MM.1S (cell line): ENCODE data around the gene RAPGEF4.

Source experiments
- DNase-seq: peaks from one replicate; pipeline ENCODE4 v3.0.0-alpha.2; 2015
- H2AFZ ChIP-seq: fragments of 300-600 bp; sonication (generic); 2 replicates; pipeline ENCODE4 v1.6.0; 2016; ENCODE audit warnings: antibody characterized with exemption, low read length
- H3F3A ChIP-seq: fragments of 300-600 bp; sonication (generic); 2 replicates; pipeline ENCODE4 v1.6.1; 2016; ENCODE audit warnings: mild to moderate bottlenecking, antibody characterized with exemption, low read length, moderate library complexity, mixed read lengths; ENCODE audit not compliant: insufficient read depth
- H3K27ac ChIP-seq: fragments of 300-600 bp; sonication (generic); 2 replicates; pipeline ENCODE4 v1.5.1; 2016; ENCODE audit warnings: mild to moderate bottlenecking, low read length
- H3K27me3 ChIP-seq: fragments of 300-600 bp; sonication (generic); replicated peaks from 2 replicates; pipeline ENCODE4 v1.6.0; 2016; ENCODE audit warnings: low read length; ENCODE audit not compliant: insufficient read depth
- H3K36me3 ChIP-seq: fragments of 300-600 bp; sonication (generic); replicated peaks from 2 replicates; pipeline ENCODE4 v1.6.1; 2016; ENCODE audit warnings: mild to moderate bottlenecking, low read length, mixed read lengths; ENCODE audit not compliant: insufficient read depth
- H3K4me1 ChIP-seq: fragments of 300-600 bp; sonication (generic); 2 replicates; pipeline ENCODE4 v1.6.1; 2016; ENCODE audit warnings: low read length, mixed read lengths
- H3K4me2 ChIP-seq: fragments of 300-600 bp; sonication (generic); 2 replicates; pipeline ENCODE4 v1.6.0; 2016; ENCODE audit warnings: low read depth, low read length
- H3K4me3 ChIP-seq: fragments of 300-600 bp; sonication (generic); 2 replicates; pipeline ENCODE4 v1.5.1; 2016; ENCODE audit warnings: low read length, mixed read lengths
- H3K79me2 ChIP-seq: fragments of 300-600 bp; sonication (generic); 2 replicates; pipeline ENCODE4 v1.6.1; 2016; ENCODE audit warnings: mixed run types, low read length, mixed read lengths
- H3K9ac ChIP-seq: fragments of 300-600 bp; sonication (generic); 2 replicates; pipeline ENCODE4 v1.6.1; 2016; ENCODE audit warnings: low read length, mixed read lengths
- H3K9me2 ChIP-seq: fragments of 300-600 bp; sonication (generic); replicated peaks from 2 replicates; pipeline ENCODE4 v1.6.1; 2016; ENCODE audit warnings: mild to moderate bottlenecking, low read length, mixed read lengths; ENCODE audit not compliant: insufficient read depth
- H3K9me3 ChIP-seq: fragments of 300-600 bp; sonication (generic); replicated peaks from 2 replicates; pipeline ENCODE4 v1.6.1; 2016; ENCODE audit warnings: mild to moderate bottlenecking, low read length, mixed read lengths; ENCODE audit not compliant: insufficient read depth
- H4K20me1 ChIP-seq: fragments of 300-600 bp; sonication (generic); 2 replicates; pipeline ENCODE4 v1.6.1; 2016; ENCODE audit warnings: mild to moderate bottlenecking, low read length, moderate library complexity, mixed read lengths; ENCODE audit not compliant: insufficient read depth
- CTCF ChIP-seq: fragments of 300-600 bp; sonication (generic); IDR thresholded peaks from 2 replicates; pipeline ENCODE4 v1.5.1; 2016; ENCODE audit warnings: antibody characterized with exemption, low read length, mixed read lengths
- EZH2 ChIP-seq: fragments of 300-600 bp; sonication (generic); optimal IDR thresholded peaks from 2 replicates; pipeline ENCODE3; 2017; ENCODE audit warnings: low read depth, mild to moderate bottlenecking, antibody characterized with exemption, low read length, mixed read lengths
- EZH2phosphoT487 ChIP-seq: fragments of 300-600 bp; sonication (generic); IDR thresholded peaks from 2 replicates; pipeline ENCODE4 v1.6.1; 2018; ENCODE audit warnings: antibody characterized with exemption, low read length

The RAPGEF4 gene

GRCh38 chr2:172697296-172697695 lies 38.3 kb upstream of the RAPGEF4 start:
- H3F3A ChIP-seq = no peaks in the 10 kb centered on the region
- H3K9me2 ChIP-seq = no peaks in the 10 kb centered on the region
- no peak overlapping the region for H2AFZ ChIP-seq
- TF ChIP-seq EZH2 (no peak), CTCF (no peak), EZH2phosphoT487 (no peak)
- no peak overlapping the region for H3K27ac ChIP-seq
- no peaks in the 10 kb centered on the region for H3K27me3 ChIP-seq
- H3K79me2 ChIP-seq = no peaks in the 10 kb centered on the region
- no peaks in the 10 kb centered on the region for H3K9me3 ChIP-seq
- H3K36me3 ChIP-seq = no peaks in the 10 kb centered on the region
- H4K20me1 ChIP-seq = no peaks in the 10 kb centered on the region
- no peak overlapping the region for H3K9ac ChIP-seq
- H3K4me1 ChIP-seq = no peaks in the 10 kb centered on the region
- no peak for DNase-seq
- no peak overlapping the region for H3K4me3 ChIP-seq
- no peak overlapping the region for H3K4me2 ChIP-seq

- no peak overlapping the region for H3K27ac ChIP-seq
- H3K79me2 ChIP-seq = no peaks in the 10 kb centered on the region
- no peaks in the 10 kb centered on the region for H3K27me3 ChIP-seq
- no peaks in the 10 kb centered on the region for H3K9me3 ChIP-seq
- no peaks in the 10 kb centered on the region for H3K36me3 ChIP-seq
- H3K9me2 ChIP-seq = no peaks in the 10 kb centered on the region
- H3K9ac ChIP-seq = no peak overlapping the region
- no peak overlapping the region for H3K4me2 ChIP-seq
- no peaks in the 10 kb centered on the region for H3K4me1 ChIP-seq
- H2AFZ ChIP-seq = no peak overlapping the region
- no peak for DNase-seq
- no peak overlapping the region for H3K4me3 ChIP-seq
- no peaks in the 10 kb centered on the region for H3F3A ChIP-seq
- TF ChIP-seq CTCF (no peak), EZH2phosphoT487 (no peak), EZH2 (no peak)
- no peaks in the 10 kb centered on the region for H4K20me1 ChIP-seq
Measured at GRCh38 chr2:172698041-172698863, 37.4 kb upstream of the RAPGEF4 start.

GRCh38 chr2:172701250-172701649 lies 34.4 kb upstream of the RAPGEF4 start:
- Histone ChIP-seq H3K9me2 (no peaks in the 10 kb centered on the region), H3K36me3 (no peaks in the 10 kb centered on the region), H3K4me3 (no peak overlapping the region), H3K9ac (no peak overlapping the region), H2AFZ (no peak overlapping the region), H3K79me2 (no peaks in the 10 kb centered on the region), H4K20me1 (no peaks in the 10 kb centered on the region), H3F3A (no peaks in the 10 kb centered on the region), H3K4me2 (no peak overlapping the region), H3K9me3 (no peaks in the 10 kb centered on the region), H3K4me1 (no peaks in the 10 kb centered on the region), H3K27me3 (no peaks in the 10 kb centered on the region), H3K27ac (no peak overlapping the region)
- no peak for DNase-seq
- TF ChIP-seq CTCF = no peak
- TF ChIP-seq EZH2phosphoT487 = no peak
- TF ChIP-seq EZH2 = no peak
